Astrocyte of the spinal cord (primary cell): ENCODE data around the gene RANBP3.

Experiments used
- DNase-seq: peaks from one replicate; pipeline ENCODE4 v3.0.0; 2011; ENCODE audit warnings: low read depth, low spot score
- H3K4me3 ChIP-seq: 2 replicates; pipeline ENCODE4 v1.5.1; 2011; ENCODE audit warnings: low read depth, mild to moderate bottlenecking, low read length, moderate library complexity
- CTCF ChIP-seq: IDR thresholded peaks from 2 replicates; pipeline ENCODE4 v1.5.1; 2012; ENCODE audit warnings: low read depth, mild to moderate bottlenecking, low read length, inconsistent platforms
- in situ Hi-C: cut with HindIII; loops from 2 replicates; pipeline ENCODE4 v1.10.0; 2017; ENCODE audit warnings: low sequenced_read_pairs

RANBP3 gene

DNA sequence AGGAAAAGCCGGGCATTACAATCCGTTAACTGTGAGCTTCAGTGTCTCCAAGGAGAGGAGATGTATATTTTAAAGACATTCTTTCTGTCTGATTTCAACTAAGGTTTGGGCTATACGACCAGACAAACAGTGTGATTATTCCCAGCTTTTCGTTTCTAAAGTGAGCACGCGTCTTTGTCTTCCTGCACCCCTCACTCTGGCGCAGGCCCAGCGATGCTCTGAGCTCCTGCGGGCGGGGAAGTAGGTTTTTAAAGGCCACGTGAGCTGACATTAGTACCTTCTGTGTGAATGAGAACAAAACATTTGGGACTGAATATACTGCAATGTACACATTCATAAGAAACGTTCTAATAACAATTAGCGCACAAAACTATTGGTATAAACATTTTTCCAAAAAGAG lies 15.3 kb upstream of the RANBP3 start:
- in situ Hi-C loops = no loop called here
- DNase-seq = no peak

GRCh38 chr19:5992756-5993155 lies 14.8 kb upstream of the RANBP3 start:
- TF ChIP-seq CTCF = no peak
- no peak for DNase-seq
- in situ Hi-C loops = no loop called here

More for the DNA sequence above, 15.3 kb upstream of the RANBP3 start:
- H3K4me3 ChIP-seq = no peak overlapping the region
- TF ChIP-seq CTCF = no peak

DNA sequence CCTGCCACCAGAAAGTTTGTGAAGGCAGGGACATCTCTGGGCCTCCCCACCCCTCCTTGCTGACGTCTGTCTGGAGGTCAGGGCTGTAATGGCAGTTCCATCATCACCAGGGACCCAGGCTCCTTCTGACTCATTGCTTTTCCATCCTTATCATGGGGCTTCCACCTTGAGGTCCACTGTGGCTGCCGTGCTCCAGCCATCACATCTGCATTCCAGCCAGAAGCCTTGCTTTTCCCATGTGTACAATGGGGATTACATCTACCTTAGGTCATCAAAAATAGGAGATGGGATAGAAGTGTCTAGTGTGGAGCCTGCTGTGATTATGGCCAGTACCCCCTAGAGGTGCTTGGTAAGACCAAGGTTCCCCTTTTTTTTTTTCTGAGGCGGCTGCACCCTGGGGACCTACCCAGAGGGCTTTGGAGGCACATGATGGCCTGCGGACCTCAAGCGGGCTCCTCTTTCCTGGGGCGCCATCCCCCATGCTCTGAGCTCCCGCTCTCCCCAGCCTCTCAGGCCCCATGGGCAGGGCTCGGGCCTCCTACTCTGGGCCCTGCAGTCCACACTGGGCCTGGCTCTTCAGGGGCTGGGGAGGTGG lies 13.4 kb upstream of the RANBP3 start:
- no peak for TF ChIP-seq CTCF
- in situ Hi-C loops = no loop called here
- H3K4me3 ChIP-seq = no peak overlapping the region
- no peak for DNase-seq

More at GRCh38 chr19:5992756-5993155, 14.8 kb upstream of the RANBP3 start:
- no peak overlapping the region for H3K4me3 ChIP-seq

DNA sequence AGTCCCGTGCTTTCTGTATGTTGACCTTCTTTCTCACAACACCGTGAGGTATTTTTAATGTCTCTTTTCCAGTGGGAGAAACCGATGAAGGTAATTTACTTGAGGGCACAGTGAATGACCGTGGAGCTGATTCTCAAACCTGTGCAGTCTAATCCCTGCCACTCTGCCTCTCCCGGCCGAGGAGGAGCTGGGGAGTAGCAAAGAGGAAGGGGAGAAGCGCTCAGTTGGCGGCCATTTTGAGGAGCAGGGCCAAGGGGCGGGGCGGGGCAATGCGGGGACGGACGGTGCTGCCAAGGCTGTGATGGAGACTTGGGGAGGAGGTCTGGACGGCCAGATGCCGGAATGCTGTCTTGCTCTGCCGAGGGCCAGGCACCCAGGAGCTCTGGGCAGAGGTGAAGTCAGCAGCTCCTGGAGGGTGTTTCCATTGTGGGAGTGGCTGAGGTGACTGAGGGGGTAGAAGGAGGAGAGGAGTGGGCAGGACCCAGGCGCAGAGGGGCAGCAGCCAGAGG lies 12.4 kb upstream of the RANBP3 start:
- no peak for DNase-seq
- H3K4me3 ChIP-seq = no peak overlapping the region
- in situ Hi-C loops = no loop called here
- TF ChIP-seq CTCF = no peak

DNA sequence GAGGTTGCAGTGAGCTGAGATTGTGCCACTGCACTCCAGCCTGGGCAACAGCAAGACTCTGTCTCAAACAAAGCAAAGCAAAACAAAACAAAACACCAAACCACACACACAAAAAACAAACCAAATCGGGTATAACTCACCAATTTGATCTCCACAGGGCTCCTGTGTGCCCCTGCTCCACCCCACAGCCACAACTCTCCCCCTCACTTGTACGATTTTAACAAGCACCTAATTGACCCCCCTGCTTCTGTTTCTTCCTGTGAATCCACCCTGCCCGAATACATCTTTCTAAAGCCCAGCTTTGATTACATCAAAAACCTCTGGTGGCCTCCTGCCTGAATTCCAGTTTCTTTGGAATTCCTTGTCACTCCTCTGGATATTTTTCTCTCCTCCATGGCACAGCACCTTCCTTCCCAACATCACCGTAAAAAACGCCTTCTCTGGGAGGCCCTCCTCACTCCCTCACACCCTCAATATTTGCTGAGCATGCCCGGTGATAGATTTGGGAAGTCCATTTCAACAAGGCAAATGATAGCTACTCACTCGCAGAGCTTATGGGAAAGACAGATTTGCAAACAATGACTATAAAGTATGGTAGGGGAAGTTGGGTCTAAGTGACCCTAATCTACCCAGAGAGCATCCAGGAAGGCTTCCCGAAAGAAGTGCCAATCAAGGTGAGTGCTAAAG lies 11.6 kb upstream of the RANBP3 start:
- no peak overlapping the region for H3K4me3 ChIP-seq
- no peak for DNase-seq
- TF ChIP-seq CTCF = no peak
- in situ Hi-C loops = no loop called here

DNA sequence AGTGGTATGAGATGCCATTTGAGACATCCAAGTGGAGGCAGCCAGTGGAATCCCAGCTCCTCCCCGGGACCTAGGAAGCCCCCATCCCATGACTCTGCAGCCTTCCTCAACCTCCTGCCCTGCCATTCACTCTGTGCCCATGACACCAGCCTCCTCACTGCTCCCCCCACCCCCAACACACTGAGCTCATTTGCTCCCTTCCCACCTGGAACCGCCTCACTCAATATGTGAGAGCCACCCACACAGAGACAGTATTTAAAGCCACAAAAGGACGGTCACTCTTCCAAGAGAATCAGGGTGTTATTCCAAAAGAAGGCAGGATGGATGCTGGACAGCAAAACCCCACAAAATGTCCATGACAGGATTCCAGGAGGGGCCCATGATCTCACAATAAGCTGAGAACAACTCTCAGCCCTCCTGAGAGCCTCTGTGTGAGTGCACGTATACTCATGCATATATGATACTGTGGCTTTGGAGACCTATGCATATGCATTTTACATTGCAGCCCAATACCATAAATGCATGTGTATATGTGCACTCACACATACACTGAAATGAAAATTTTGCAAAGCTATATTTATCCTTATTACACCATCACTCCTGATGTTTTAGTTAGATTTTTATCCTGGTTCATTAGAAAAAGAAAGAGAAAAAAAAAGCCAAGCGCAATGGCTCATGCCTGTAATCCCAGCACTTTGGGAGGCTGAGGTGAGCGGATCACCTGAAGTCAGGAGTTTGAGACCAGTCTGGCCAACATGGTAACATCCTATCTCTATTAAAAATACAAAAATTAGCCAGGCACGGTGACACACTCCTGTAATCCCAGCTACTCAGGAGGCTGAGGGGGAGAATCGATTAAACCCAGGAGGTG lies 10.8 kb upstream of the RANBP3 start:
- TF ChIP-seq CTCF = no peak
- in situ Hi-C loops = no loop called here
- H3K4me3 ChIP-seq = no peak overlapping the region
- DNase-seq = no peak
